ENCODE data around the gene IMMP1L.
"Not testable (repeated sequence)": the region's sequence is repeated elsewhere in the genome, so short reads cannot be mapped to it uniquely, and the experiment has no call there.

Gene IMMP1L

GRCh38 chr11:31509429-31510345 is at the start of gene IMMP1L, which contains the start of gene ELP4:
TSS of gene IMMP1L (minus strand) at chr11:31509622. CDS start at chr11:31463276, 46,346 bp downstream.
TSS of gene ELP4 (plus strand) at chr11:31509767. CDS start at chr11:31509785, 18 bp downstream.
- DNase-seq, result peak; percentile 72 to 95

- no peak for DNase-seq
Observed at GRCh38 chr11:31558001-31558400, 48.6 kb upstream of the IMMP1L start.

DNA sequence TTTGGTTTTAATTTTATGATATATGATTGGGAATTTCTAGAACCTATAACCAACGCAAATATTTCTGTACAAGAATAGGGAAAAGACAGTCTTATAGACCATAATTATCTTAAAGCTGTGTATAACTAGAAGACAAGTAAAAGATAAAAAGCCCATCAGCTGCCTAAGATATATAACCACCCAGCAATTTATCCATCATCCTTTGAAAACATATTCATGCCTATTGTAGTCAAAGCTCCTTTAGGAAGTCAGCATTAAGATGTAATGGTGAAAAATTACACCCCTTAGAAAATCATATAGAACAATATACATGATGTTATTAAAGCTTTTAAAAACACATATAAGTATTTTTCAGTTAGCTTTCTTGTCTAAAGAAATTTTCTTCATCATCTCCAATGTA is 46.5 kb upstream of the IMMP1L start:
- no peak for DNase-seq

GRCh38 chr11:31542862-31543261 is 33.4 kb upstream of the IMMP1L start:
- DNase-seq, result no peak

DNA sequence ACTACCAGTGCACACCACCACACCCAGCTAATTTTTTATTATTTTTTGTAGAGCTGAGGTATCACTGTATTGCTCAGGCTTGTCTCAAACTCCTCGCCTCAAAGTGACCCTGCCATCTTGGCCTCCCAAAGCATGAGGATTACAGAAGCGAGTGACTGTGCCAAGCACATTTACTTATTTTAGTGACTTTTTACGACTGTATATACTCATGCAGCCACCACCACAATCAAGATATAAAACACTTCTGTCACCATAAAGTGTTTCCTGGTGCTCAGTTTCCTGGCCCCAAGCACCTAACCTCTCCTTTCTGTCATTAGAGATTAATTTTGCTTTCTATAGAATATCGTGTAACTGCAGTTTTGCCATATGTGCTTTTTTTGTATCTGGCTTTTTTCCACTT is 26.1 kb upstream of the IMMP1L start:
- DNase-seq, result no peak

DNA sequence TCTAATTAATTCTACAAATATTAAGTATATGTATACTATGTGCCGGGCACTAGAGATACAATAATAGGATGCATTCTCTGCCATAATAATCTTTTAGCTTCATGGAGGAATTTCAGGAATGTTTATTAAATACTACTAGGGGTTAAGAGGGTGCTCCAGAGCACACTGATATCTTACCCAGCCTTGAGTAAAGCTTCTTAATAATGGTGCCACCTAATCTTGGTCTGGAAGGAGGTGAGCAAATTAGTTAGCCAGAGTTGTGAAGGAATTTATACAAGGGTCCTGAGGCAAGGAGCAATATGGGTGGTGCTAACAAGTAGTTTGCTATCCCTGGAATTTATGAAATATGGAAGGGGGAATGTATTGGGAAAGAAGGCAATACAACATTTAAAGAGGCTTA is 21.9 kb upstream of the IMMP1L start:
- DNase-seq, result no peak

GRCh38 chr11:31529701-31530100 is 20.3 kb upstream of the IMMP1L start:
- DNase-seq, result no peak

GRCh38 chr11:31529189-31529588 is 19.8 kb upstream of the IMMP1L start:
- no peak for DNase-seq

DNA sequence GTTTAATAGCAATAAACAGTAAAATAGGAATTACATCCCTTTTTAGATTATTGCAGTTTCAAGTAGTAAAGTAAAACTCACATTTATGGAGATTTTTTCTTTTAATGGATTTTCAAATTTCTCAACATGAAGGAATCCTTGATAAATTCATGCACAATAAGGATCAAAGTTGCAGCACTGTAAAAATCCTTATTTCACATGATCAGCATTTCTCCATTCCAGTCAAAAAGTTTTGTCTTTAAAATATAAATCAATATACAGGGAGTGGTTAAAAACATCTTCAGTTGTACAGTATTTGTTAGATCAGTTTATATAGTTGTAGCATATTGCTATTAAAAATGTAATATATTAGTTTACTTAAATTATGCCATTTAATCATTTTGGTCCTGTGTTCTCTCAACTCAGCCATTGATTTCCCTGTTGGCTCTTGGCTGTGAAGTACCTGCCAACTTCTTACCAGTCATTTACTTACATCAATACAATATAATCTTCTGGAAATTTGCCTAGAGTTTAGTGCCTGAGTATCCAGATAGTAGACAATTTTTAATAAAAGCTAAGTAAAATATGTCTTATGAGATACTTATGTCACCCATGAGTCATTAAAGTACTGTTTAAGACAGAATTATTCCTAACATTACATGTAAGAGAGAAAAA is 12.2 kb upstream of the IMMP1L start:
- DNase-seq, result no peak

DNA sequence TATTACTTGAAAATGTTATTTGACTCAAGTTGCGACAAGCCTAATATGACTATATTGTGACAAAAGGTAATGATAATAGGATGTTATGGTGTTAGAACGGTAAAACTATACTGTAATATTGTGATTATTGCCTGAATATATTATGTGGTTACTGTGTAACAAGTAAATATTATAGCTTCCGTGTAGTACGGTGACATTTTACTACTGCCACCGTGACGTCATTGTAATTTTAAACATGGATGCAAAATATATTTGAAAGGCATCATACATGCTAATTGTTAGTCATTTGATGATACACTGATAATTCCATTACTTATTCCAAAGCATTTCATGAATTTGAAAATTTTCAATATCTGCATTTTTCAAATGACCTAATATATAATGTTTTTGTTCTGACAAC is 2.7 kb upstream of the IMMP1L start:
- no peak for DNase-seq

- DNase-seq, result peak in 1 of 2 donors; percentile 43
Observed at GRCh38 chr11:31509051-31509428, 382 bp downstream of the IMMP1L start.

GRCh38 chr11:31500560-31500959 is 8.9 kb downstream of the IMMP1L start:
- DNase-seq, result no peak

GRCh38 chr11:31499576-31500178 is 9.7 kb downstream of the IMMP1L start:
- DNase-seq, result no peak

- DNase-seq, result not testable (repeated sequence)
Observed at GRCh38 chr11:31493762-31494161, 15.7 kb downstream of the IMMP1L start.

GRCh38 chr11:31493235-31493634 is 16.2 kb downstream of the IMMP1L start:
- DNase-seq, result no peak

- no peak for DNase-seq
Observed at GRCh38 chr11:31492320-31492913, 17.0 kb downstream of the IMMP1L start.

- DNase-seq, result peak in 1 of 2 donors; percentile 28
Observed at GRCh38 chr11:31487848-31488247, 21.6 kb downstream of the IMMP1L start.

GRCh38 chr11:31484497-31484896 is 24.9 kb downstream of the IMMP1L start:
- no peak for DNase-seq

- no peak for DNase-seq
Observed at GRCh38 chr11:31480930-31481329, 28.5 kb downstream of the IMMP1L start.

GRCh38 chr11:31479066-31479465 is 30.4 kb downstream of the IMMP1L start:
- DNase-seq, result no peak

DNA sequence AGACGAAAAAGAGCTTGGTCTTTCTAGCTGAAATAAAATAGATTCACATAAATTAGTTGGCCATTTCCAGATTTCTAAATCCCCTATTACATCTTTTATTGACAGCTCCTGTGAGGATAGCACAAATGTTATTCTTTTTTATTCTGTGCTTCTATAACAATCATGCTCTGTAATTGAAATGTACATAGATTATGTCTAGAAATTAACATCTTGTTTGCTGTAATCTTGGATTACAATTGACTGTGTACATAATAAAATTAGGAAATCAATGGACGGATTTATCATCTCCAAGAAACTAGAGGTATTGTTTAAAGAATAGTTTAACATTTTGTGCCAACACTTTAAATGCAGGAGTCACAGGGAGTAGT is 31.2 kb downstream of the IMMP1L start:
- DNase-seq, result no peak

DNA sequence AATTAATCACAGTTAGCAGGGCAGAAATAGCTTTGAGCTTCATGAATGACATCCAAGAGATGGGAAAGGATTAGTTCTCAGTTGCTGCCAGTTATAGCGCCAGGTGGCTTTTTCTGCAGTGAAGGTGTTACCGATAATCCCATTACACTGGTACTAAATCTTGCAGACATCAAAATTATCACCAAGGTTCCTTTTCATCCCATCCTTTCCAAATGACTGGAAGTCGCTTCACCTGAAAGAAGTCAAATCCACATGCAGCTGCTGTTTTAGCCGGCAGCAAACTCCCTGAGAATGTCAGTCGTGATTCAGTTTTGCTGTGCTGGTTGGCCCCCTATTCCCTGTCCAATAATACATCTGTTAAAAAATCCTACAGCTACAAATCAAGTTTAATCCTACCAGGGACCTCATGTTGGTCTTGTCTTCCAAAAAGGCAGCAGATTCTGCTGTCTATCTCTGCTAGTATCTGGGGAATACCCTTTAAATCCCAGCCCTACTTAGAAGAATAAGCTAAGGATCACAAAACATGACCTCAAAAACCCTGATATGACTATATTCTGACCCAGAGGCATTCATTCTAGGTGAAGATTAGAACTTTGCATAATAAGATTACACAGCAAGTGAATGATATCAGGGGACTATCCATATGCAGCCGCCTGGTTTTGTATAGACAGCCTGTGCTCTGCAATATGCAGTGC is 31.7 kb downstream of the IMMP1L start:
- no peak for DNase-seq

- DNase-seq, result no peak
Observed at GRCh38 chr11:31474083-31474482, 35.3 kb downstream of the IMMP1L start.

Data from bone marrow (tissue), 2 donors.